Kidney (tissue), 14 donors: ENCODE measurements around the gene CD19. TPM values are rescaled to one million over a fixed set of nuclear protein-coding genes. Genes with fewer than 3 reads are reported as not detected.
"Not testable (repeated sequence)": the region's sequence is repeated elsewhere in the genome, so short reads cannot be mapped to it uniquely, and the experiment has no call there.

Experiments
- DNase-seq, 5 donors: peaks; one replicate each; pipeline ENCODE4 v3.0.0-alpha.2; 2013 to 2020
- FAIRE-seq: peaks from 2 replicates; lab custom pipeline; 2012; peaks lifted over from hg19 to GRCh38; lab: Jason Lieb, UNC
- H3K27ac ChIP-seq, 2 donors: one replicate each; pipeline ENCODE4 v1.7.0; 2013; ENCODE audit warnings: low read depth in 2 of 2, low read length in 2 of 2, inconsistent platforms in 1 of 2
- H3K27me3 ChIP-seq: one replicate; pipeline ENCODE4 v1.7.1; 2013; ENCODE audit warnings: low read length, inconsistent platforms; ENCODE audit not compliant: control insufficient read depth, insufficient read depth
- H3K36me3 ChIP-seq, 3 donors: one replicate each; pipeline versions ENCODE4 v1.7.0 to v1.7.1; 2013; ENCODE audit warnings: low read length in 3 of 3, control low read depth in 1 of 3, inconsistent platforms in 1 of 3; ENCODE audit not compliant: insufficient read depth in 3 of 3, control insufficient read depth in 2 of 3
- H3K4me1 ChIP-seq, 3 donors: one replicate each; pipeline versions ENCODE4 v1.7.0 to v1.7.1; 2013; ENCODE audit warnings: low read length in 3 of 3, inconsistent platforms in 1 of 3, low read depth in 1 of 3; ENCODE audit not compliant: control insufficient read depth in 2 of 3, insufficient read depth in 2 of 3
- H3K4me3 ChIP-seq, 3 donors: one replicate each; pipeline versions ENCODE4 v1.7.0 to v1.8.1; 2013; ENCODE audit warnings: low read length in 3 of 3, control low read depth in 1 of 3, inconsistent platforms in 1 of 3
- H3K9ac ChIP-seq, 3 donors: one replicate each; pipeline versions ENCODE4 v1.7.0 to v1.7.1; 2013; ENCODE audit warnings: low read length in 3 of 3, control low read depth in 1 of 3, inconsistent platforms in 1 of 3
- H3K9me3 ChIP-seq, 3 donors: one replicate each; pipeline versions ENCODE4 v1.7.0 to v1.7.1; 2013; ENCODE audit warnings: low read length in 3 of 3, control low read depth in 1 of 3, inconsistent platforms in 1 of 3; ENCODE audit not compliant: control insufficient read depth in 2 of 3, insufficient read depth in 1 of 3
- intact Hi-C: fragments of 100-400 bp; cut with DNase I; formaldehyde crosslinking; loops from one replicate; pipeline ENCODE4 v1.11.1; 2022
- polyA plus RNA-seq: library from polyadenylated mRNA; stranded (reverse); fragments of 350-450 nt; fragmentation: Illumina TruSeq; extraction: RNeasy Lipid Tissue Mini Kit (QIAGEN cat#74804); gene quantifications from one replicate; pipeline ENCODE4 v1.2.3, GENCODE V29; 2014; ENCODE audit warnings: low read depth, low replicate concordance; ENCODE audit not compliant: insufficient read depth
- total RNA-seq: library from RNA; stranded (reverse); fragmentation: NEBNext Ultra II Directional; extraction: Animal tissue kit (Norgen Biotek cat#: 25700); gene quantifications from one replicate; pipeline ENCODE4 v1.2.1, GENCODE V29; 2021
- TF ChIP-seq, protein P1 (sequence below): IDR thresholded peaks from 3 replicates; pipeline ENCODE4 v1.5.1; 2012; ENCODE audit warnings: mild to moderate bottlenecking, moderate library complexity, borderline replicate concordance; ENCODE audit not compliant: insufficient read depth; ENCODE audit errors: extremely low read depth
- donor health status: control.
- donor health status: control.
- donor health status: control.
- donor health status: control.
- donor health status: control.
- donor health status: DM: yes; HTN: yes; CAD: no.
- donor health status: Normal renal cell carcinoma (clear cell type).

Gene CD19
- total and polyA plus RNA-seq, 2 donors from 2014 or later, result 0.47 to 2.6 TPM

GRCh38 chr16:28967156-28967555 is 35.4 kb downstream of the CD19 start:
- intact Hi-C loops, result no loop called here
- Histone ChIP-seq H3K36me3 (peaks cover 3 to 12% (median 11%) of the 10 kb centered on the region in 3 donors), H3K9me3 (no peaks in the 10 kb centered on the region), H3K9ac (no peak overlapping the region), H3K27ac (no peak overlapping the region), H3K4me1 (no peaks in the 10 kb centered on the region), H3K4me3 (no peak overlapping the region), H3K27me3 (no peaks in the 10 kb centered on the region)
- DNase-seq (no peak), FAIRE-seq (no peak)
- TF ChIP-seq, protein P1, sequence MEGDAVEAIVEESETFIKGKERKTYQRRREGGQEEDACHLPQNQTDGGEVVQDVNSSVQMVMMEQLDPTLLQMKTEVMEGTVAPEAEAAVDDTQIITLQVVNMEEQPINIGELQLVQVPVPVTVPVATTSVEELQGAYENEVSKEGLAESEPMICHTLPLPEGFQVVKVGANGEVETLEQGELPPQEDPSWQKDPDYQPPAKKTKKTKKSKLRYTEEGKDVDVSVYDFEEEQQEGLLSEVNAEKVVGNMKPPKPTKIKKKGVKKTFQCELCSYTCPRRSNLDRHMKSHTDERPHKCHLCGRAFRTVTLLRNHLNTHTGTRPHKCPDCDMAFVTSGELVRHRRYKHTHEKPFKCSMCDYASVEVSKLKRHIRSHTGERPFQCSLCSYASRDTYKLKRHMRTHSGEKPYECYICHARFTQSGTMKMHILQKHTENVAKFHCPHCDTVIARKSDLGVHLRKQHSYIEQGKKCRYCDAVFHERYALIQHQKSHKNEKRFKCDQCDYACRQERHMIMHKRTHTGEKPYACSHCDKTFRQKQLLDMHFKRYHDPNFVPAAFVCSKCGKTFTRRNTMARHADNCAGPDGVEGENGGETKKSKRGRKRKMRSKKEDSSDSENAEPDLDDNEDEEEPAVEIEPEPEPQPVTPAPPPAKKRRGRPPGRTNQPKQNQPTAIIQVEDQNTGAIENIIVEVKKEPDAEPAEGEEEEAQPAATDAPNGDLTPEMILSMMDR, result no peak

DNA sequence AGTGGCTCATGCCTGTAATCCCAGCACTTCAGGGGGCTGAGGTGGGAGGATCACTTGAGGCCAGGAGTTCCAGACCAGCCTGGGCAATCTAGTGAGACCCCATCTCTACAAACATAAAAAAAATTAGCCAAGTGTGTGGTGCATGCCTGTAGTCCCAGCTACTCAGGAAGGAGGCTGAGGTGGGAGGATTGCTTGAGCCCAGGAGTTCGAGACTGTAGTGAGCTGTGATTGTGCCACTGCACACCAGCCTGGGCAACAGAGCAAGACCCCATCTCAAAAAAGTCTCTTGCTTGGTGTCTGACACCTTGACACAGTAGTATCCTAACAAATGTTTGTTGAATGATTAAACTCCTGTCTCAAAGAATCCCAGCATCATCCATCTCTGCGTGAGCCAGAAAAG is 37.9 kb downstream of the CD19 start:
- H3K4me3 ChIP-seq, H3K36me3 ChIP-seq, FAIRE-seq, intact Hi-C loops, H3K27ac ChIP-seq, H3K27me3 ChIP-seq, H3K9me3 ChIP-seq, H3K9ac ChIP-seq, H3K4me1 ChIP-seq, DNase-seq: not testable (repeated sequence)

GRCh38 chr16:28974007-28974436 is 42.3 kb downstream of the CD19 start:
- H3K9ac ChIP-seq, result peak overlapping the region; percentile 72 to 95 (median 91)
- FAIRE-seq (no peak), DNase-seq (peak in 4 of 5 donors; percentile 71 to 86 (median 80))
- H3K4me1 ChIP-seq, result peaks cover 0 to 14% (median 7%) of the 10 kb centered on the region in 3 donors
- H3K27me3 ChIP-seq, result no peaks in the 10 kb centered on the region
- TF ChIP-seq, protein P1, result peak; percentile 43
- intact Hi-C loops, result no loop called here
- peaks cover 0 to 16% (median 4%) of the 10 kb centered on the region in 3 donors for H3K36me3 ChIP-seq
- peak overlapping the region; percentile 83 to 97 (median 96) for H3K4me3 ChIP-seq
- peak overlapping the region; percentile 60 to 91 for H3K27ac ChIP-seq
- H3K9me3 ChIP-seq, result no peaks in the 10 kb centered on the region

- Histone ChIP-seq H3K4me3 (peak within 1 kb of the TSS; percentile 83 to 97 (median 96)), H3K27me3 (no peaks in the 10 kb centered on the region), H3K9ac (peak within 1 kb of the TSS; percentile 72 to 95 (median 91)), H3K36me3 (peaks cover 0 to 16% (median 4%) of the 10 kb centered on the region in 3 donors), H3K27ac (peak within 1 kb of the TSS; percentile 60 to 91), H3K9me3 (no peaks in the 10 kb centered on the region), H3K4me1 (peaks cover 0 to 14% (median 7%) of the 10 kb centered on the region in 3 donors)
- TF ChIP-seq, protein P1, result peak; percentile 8
- peak; percentile 97 to 99 (median 98) for DNase-seq
- intact Hi-C loops, result no loop called here
- no peak for FAIRE-seq
Observed at GRCh38 chr16:28974437-28975157, 42.8 kb downstream of the CD19 start, which contains the start of gene SPNS1. Gene SPNS1, plus strand, starts transcription at chr16:28974778. Its CDS starts 374 bp downstream, at chr16:28975152.
